ENCODE data around the gene KLF16.
A peak's percentile ranks its signal among the peaks of the same experiment; 100 is the strongest.

The KLF16 gene

DNA sequence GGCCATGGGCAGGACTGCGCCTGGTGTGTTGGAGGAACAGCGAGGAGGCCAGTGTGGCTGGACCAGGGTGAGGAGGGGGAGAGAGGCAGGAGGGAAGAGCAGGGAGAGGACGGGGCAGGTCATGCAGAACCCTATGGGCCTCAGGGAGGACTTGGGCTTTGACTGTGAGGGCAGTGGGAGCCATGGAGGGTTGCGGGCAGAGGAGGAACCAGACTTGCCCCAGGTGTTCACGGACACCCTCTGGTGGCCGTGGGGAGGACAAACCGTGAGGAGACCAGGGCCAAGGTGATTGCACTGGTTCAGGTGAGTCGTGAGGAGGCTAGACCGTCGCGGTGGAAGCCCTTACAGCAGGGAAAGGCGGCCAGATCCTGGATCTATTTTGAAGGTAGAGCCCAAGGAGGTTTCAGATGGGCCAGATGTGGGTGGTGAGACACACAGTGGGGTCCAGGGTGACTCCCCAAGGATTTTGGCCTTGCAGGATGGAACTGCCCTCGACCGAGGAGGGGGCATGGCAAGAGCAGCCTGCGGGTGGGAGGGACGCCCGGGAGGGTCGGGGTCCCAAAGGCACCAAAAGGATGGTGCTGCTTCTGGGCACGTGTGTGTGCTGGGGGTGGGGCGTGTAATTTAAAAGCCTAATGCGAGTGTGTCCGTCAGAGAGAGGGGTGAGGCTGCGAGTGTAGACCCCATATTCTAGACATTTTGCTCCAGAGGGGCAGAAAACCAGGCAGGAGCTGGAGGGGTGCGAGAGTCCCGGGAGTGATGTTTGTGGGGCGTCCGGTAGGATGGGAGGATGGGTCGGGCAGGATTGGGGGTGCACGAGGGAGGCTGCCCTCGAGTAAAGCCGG lies 12.3 kb downstream of the KLF16 start:
- H3K4me3 Mint-ChIP-seq = no peak overlapping the region
- H3K9me3 Mint-ChIP-seq = no peaks in the 10 kb centered on the region
- TF ChIP-seq, protein P1, sequence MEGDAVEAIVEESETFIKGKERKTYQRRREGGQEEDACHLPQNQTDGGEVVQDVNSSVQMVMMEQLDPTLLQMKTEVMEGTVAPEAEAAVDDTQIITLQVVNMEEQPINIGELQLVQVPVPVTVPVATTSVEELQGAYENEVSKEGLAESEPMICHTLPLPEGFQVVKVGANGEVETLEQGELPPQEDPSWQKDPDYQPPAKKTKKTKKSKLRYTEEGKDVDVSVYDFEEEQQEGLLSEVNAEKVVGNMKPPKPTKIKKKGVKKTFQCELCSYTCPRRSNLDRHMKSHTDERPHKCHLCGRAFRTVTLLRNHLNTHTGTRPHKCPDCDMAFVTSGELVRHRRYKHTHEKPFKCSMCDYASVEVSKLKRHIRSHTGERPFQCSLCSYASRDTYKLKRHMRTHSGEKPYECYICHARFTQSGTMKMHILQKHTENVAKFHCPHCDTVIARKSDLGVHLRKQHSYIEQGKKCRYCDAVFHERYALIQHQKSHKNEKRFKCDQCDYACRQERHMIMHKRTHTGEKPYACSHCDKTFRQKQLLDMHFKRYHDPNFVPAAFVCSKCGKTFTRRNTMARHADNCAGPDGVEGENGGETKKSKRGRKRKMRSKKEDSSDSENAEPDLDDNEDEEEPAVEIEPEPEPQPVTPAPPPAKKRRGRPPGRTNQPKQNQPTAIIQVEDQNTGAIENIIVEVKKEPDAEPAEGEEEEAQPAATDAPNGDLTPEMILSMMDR (IDR thresholded peaks at IDR 0.05; ENCODE audit: unreplicated experiment in 3 of 3) = no peak
- H3K36me3 Mint-ChIP-seq (ENCODE audit: low read depth) = no peaks in the 10 kb centered on the region
- peaks cover 40% of the 10 kb centered on the region for H3K4me1 Mint-ChIP-seq
- H3K27ac Mint-ChIP-seq = peak overlapping the region in 2 of 3 experiments; percentile 43 to 54
- H3K27me3 Mint-ChIP-seq (ENCODE audit: low read depth) = no peaks in the 10 kb centered on the region

DNA sequence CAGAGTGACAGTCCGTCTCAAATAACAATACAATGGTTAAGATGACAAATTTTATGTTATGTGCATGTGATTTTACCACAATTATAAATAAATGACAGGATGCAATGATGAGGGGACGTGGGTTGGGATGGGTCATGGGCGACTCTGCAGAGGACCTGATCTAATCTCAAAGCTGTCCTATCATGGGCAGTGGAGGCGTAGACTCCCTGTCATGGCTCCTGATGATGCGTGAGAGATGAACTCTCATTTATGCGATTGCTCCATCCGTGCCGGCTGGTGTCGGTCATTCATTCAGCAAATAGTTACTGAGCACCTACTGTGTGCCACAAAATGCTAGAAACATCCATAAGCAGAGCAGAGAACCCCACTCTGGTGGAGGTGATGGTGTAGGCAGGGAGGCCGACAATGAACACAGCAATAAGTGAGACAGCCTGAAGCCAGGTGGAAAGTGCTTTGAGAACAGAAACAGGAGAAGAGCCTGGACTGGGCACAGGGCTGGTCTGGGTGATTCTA lies 13.4 kb downstream of the KLF16 start:
- Mint-ChIP-seq H3K36me3 (ENCODE audit: low read depth) (no peaks in the 10 kb centered on the region), H3K9me3 (no peaks in the 10 kb centered on the region), H3K4me3 (peak overlapping the region; percentile 7 to 54 (median 29)), H3K27ac (peak overlapping the region; percentile 52 to 73 (median 70)), H3K27me3 (ENCODE audit: low read depth) (no peaks in the 10 kb centered on the region), H3K4me1 (peaks cover 34% of the 10 kb centered on the region)
- TF ChIP-seq, protein P1 (IDR thresholded peaks at IDR 0.05; ENCODE audit: unreplicated experiment in 3 of 3) = no peak

DNA sequence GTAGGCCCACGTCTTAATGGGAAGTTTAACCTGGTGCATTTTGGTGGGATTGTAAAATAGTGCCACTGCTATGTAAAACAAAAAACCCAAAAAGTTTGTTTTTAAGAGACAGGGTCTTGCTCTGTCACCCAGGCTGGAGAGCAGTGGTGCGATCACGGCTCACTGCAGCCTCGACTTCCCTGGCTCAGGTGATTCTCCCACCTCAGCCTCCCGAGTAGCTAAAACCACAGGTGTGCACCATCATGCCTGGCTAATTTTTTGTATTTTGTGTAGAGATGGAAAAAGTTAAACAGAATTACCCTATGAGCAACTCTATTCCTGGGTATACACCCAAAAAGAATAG lies 14.3 kb downstream of the KLF16 start:
- H3K4me1 Mint-ChIP-seq = peaks cover 29% of the 10 kb centered on the region

DNA sequence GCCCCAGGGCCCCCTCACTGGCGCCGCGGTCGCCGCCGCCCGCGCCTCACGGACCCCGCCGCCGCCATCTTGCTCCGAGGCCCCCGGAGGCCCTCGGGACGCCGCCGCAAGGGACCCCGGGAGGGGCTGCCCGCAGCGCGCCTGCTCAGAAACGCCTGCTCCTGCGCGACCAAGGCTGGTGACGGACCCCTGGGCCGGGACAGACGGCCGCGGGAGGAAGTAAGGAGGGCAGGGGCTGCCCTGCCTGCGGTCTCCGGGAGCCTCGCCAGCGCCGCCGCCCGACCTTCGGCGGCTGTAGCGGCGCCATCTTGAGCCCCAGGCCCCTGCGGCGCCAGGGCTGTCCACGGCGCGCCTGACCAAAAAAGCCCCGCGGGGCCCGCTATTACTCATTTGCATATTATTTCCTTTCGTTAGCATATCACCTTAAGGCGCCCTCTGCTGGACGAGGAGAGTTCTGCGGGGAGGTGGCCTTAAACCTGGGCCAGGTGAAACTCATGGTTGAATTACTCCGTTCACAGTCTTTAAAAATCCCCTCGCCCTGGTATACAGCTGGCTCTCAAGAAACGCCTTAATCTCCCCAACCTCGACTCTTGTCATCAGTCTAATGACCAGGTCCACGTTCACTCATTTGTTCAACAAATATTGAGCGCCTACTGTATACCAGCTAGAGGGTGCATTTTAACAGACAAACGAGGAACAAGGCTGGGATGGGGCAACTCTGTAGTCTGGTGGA lies 14.8 kb downstream of the KLF16 start, which contains the start of gene REXO1:
TSS of gene REXO1 (minus strand) at position 85 of the 733 bp plus-strand sequence. CDS start 125 bp downstream, outside the sequence.
- peak within 1 kb of the TSS; percentile 94 to 96 (median 96) for H3K4me3 Mint-ChIP-seq
- H3K9me3 Mint-ChIP-seq = no peaks in the 10 kb centered on the region
- peaks cover 32% of the 10 kb centered on the region for H3K4me1 Mint-ChIP-seq
- H3K36me3 Mint-ChIP-seq (ENCODE audit: low read depth) = no peaks in the 10 kb centered on the region
- TF ChIP-seq, protein P1 (IDR thresholded peaks at IDR 0.05; ENCODE audit: unreplicated experiment in 3 of 3) = peak; percentile 97 to 98 (median 97)
- H3K27me3 Mint-ChIP-seq (ENCODE audit: low read depth) = no peaks in the 10 kb centered on the region
- peak within 1 kb of the TSS; percentile 95 to 99 (median 96) for H3K27ac Mint-ChIP-seq

More for the DNA sequence above, 14.3 kb downstream of the KLF16 start:
- TF ChIP-seq, protein P1 (IDR thresholded peaks at IDR 0.05; ENCODE audit: unreplicated experiment in 3 of 3) = no peak
- no peaks in the 10 kb centered on the region for H3K9me3 Mint-ChIP-seq
- H3K36me3 Mint-ChIP-seq (ENCODE audit: low read depth) = no peaks in the 10 kb centered on the region
- H3K27ac Mint-ChIP-seq = peak overlapping the region; percentile 89 to 92 (median 91)
- peak overlapping the region; percentile 78 to 87 (median 84) for H3K4me3 Mint-ChIP-seq
- H3K27me3 Mint-ChIP-seq (ENCODE audit: low read depth) = no peaks in the 10 kb centered on the region

DNA sequence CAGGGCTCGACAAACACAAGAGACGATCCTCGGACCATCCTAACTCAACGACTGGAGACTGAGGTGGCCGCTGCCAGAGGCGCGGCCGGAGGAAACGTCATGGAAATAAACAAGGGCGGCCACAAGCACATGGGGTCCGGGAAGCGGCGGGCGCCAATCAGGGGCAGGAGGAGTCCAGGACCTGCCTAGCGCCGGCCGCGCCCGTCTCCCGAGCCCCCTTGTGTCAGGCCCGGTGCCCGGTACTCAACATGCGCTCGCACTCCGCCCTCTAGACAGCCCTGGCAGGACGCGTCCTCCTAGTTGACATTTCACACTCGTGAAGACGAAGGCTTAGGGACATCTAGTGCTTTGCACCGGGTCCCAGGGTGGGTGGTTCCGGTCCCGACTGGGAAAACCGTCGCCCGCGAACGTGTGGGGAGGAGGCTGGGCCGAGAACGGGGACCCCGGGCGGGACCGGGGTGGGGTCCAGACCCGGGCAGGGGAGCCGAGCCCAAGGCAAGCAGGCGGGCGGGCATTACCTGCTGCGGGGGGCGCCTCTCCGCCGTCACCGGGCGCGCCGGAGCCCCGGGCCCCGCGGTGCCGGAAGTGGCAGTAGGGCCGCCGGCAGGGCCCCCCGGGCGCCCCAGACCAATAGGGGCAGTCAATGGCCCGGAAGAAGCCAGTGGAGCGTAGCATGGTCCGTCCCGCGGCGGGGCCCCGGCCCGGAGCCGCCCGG lies 15.5 kb downstream of the KLF16 start:
- H3K27me3 Mint-ChIP-seq (ENCODE audit: low read depth) = no peaks in the 10 kb centered on the region
- peak overlapping the region; percentile 94 to 96 (median 96) for H3K4me3 Mint-ChIP-seq
- H3K36me3 Mint-ChIP-seq (ENCODE audit: low read depth) = no peaks in the 10 kb centered on the region
- H3K4me1 Mint-ChIP-seq = peaks cover 31% of the 10 kb centered on the region
- TF ChIP-seq, protein P1 (IDR thresholded peaks at IDR 0.05; ENCODE audit: unreplicated experiment in 3 of 3) = no peak
- no peaks in the 10 kb centered on the region for H3K9me3 Mint-ChIP-seq
- H3K27ac Mint-ChIP-seq = peak overlapping the region; percentile 95 to 99 (median 96)
